Activated CD8-positive, alpha-beta T cell treated with anti-CD3 and anti-CD28 coated beads, Interleukin-2, amount 10 ng/mL, durations not matched to agents 7 days and 5 days (primary cell): ENCODE results near the gene LY6G5B. TPM values are rescaled to one million over a fixed set of nuclear protein-coding genes. Genes with fewer than 3 reads are reported as not detected.

ENCODE experiments used
- ATAC-seq: fragments of 150-1000 bp; cut with Tn5 transposase; one replicate; pipeline ENCODE4 v1.10.0; 2021; ENCODE audit warnings: moderate library complexity
- CTCF ChIA-PET: fragments of 350-600 bp; sonication (Branson Sonifier 250); formaldehyde crosslinking; loops from one replicate; lab custom pipeline; 2021; ENCODE audit warnings: antibody characterized with exemption; lab: Charles Lee
- POLR2A ChIA-PET: fragments of 350-600 bp; sonication (Branson Sonifier 250); formaldehyde crosslinking; loops from one replicate; lab custom pipeline; 2021; ENCODE audit warnings: antibody characterized with exemption; lab: Charles Lee
- DNase-seq: peaks from one replicate; pipeline ENCODE4 v3.0.0-alpha.2; 2020
- H3K27ac Mint-ChIP-seq: one replicate; pipeline ENCODE4 v1.8.0; 2021; ENCODE audit warnings: mild to moderate bottlenecking, mixed read lengths
- H3K27me3 Mint-ChIP-seq: one replicate; pipeline ENCODE4 v1.8.0; 2021; ENCODE audit warnings: low read depth, mixed read lengths
- H3K36me3 Mint-ChIP-seq: one replicate; pipeline ENCODE4 v1.8.0; 2021; ENCODE audit warnings: low read depth, mixed read lengths
- H3K4me1 Mint-ChIP-seq: one replicate; pipeline ENCODE4 v1.8.0; 2021; ENCODE audit warnings: low read depth, mixed read lengths
- H3K4me3 Mint-ChIP-seq: one replicate; pipeline ENCODE4 v1.8.0; 2021; ENCODE audit warnings: mild to moderate bottlenecking, mixed read lengths
- H3K9me3 Mint-ChIP-seq: one replicate; pipeline ENCODE4 v1.8.0; 2022; ENCODE audit warnings: mixed read lengths; ENCODE audit not compliant: insufficient read depth
- total RNA-seq, 2 experiments: library from RNA; stranded (reverse); gene quantifications; one replicate each; pipeline ENCODE4 v1.2.3, GENCODE V29; 2021

Gene LY6G5B
- total RNA-seq, 2 experiments from 2014 or later, result 22.6 to 23.2 TPM

GRCh38 chr6:31663961-31664789, 5.6 kb upstream of the LY6G5B start:
- POLR2A ChIA-PET, result interaction anchor here (0.7 to 4.5 kb wide), 21 partner anchors 8 to 1307 kb away, joined by 3 to 109 read pairs (median 5); partner anchors contain the start of genes APOM, BAG6, DDX39B and HSPA1A
- DNase-seq, result no peak
- Mint-ChIP-seq H3K27me3 (no peaks in the 10 kb centered on the region), H3K4me1 (peaks cover 79% of the 10 kb centered on the region), H3K4me3 (peak overlapping the region; percentile 96), H3K9me3 (no peaks in the 10 kb centered on the region), H3K36me3 (peaks cover 81% of the 10 kb centered on the region), H3K27ac (peak overlapping the region; percentile 95)
- CTCF ChIA-PET, result interaction anchor here (0.8 to 4.5 kb wide), 12 partner anchors 11 to 288 kb away, joined by 3 to 34 read pairs (median 4); partner anchors contain the start of genes ATP6V1G2, BAG6, HSPA1B and LTB
- no peak for ATAC-seq

GRCh38 chr6:31664790-31665500, 4.8 kb upstream of the LY6G5B start, which contains the start of gene GPANK1:
TSS of gene GPANK1 (minus strand) at chr6:31664997. CDS start at chr6:31664478, 519 bp downstream.
- Mint-ChIP-seq H3K9me3 (no peaks in the 10 kb centered on the region), H3K27me3 (no peaks in the 10 kb centered on the region), H3K36me3 (peaks cover 82% of the 10 kb centered on the region), H3K4me3 (peak within 1 kb of the TSS; percentile 96), H3K27ac (peak within 1 kb of the TSS; percentile 95), H3K4me1 (peaks cover 77% of the 10 kb centered on the region)
- peak; percentile 96 for DNase-seq
- peak; percentile 34 for ATAC-seq
- POLR2A ChIA-PET, result interaction anchor here (0.7 to 4.5 kb wide), 22 partner anchors 11 to 1307 kb away, joined by 3 to 109 read pairs (median 6); partner anchors contain the start of genes ABHD16A, APOM, BAG6 and DDX39B
- CTCF ChIA-PET, result interaction anchor here (0.8 to 4.5 kb wide), 8 partner anchors 12 to 163 kb away, joined by 3 to 34 read pairs (median 4); partner anchors contain the start of genes ATP6V1G2, BAG6, HSPA1B and NFKBIL1

DNA sequence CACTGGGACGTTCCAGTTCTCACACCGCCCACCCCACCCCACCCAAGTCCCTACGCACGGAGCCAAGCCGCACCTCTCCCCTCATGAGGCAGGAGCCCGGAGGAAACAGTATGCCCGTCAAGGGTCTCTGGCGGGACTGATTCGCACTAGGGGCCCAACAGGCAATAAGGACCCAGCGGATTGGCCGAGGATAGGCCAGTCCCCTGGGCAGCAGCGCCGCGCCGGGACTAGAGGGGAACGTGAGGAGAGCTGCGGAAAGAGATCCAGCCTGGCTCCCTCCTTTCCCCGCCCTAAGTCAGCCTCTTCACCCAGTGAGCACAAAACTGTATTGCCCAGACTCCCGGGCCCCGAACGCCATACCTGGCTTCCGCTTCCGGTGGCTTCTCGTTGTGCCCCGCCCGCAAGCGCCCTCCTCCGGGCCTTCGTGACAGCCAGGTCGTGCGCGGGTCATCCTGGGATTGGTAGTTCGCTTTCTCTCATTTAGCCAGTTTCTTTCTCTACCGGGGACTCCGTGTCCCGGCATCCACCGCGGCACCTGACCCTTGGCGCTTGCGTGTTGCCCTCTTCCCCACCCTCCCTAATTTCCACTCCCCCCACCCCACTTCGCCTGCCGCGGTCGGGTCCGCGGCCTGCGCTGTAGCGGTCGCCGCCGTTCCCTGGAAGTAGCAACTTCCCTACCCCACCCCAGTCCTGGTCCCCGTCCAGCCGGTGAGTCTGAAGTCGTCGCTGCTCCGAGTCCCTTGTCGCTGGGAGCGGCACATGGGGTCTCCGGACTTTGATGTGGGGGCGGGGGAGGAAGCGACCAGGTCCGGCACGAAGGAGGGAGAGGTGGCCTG, 4.1 kb upstream of the LY6G5B start, which contains the start of gene CSNK2B:
CSNK2B (plus strand) TSS at position 580 of the 836 bp plus-strand sequence. CDS start 752 bp downstream, outside the sequence.
- peaks cover 73% of the 10 kb centered on the region for H3K4me1 Mint-ChIP-seq
- ATAC-seq, result peak; percentile 85
- DNase-seq, result peak; percentile 99
- H3K27me3 Mint-ChIP-seq, result no peaks in the 10 kb centered on the region
- ChIA-PET POLR2A (interaction anchor here (0.7 to 4.5 kb wide), 20 partner anchors 12 to 1306 kb away, joined by 3 to 109 read pairs (median 6); partner anchors contain the start of genes ABHD16A, APOM, BAG6 and DDX39B), CTCF (interaction anchor here (1.1 to 4.5 kb wide), 4 partner anchors 13 to 104 kb away, joined by 3 to 34 read pairs (median 4); partner anchors contain the start of genes BAG6 and MSH5)
- no peaks in the 10 kb centered on the region for H3K9me3 Mint-ChIP-seq
- peak within 1 kb of the TSS; percentile 95 for H3K27ac Mint-ChIP-seq
- H3K36me3 Mint-ChIP-seq, result peaks cover 85% of the 10 kb centered on the region
- peak within 1 kb of the TSS; percentile 96 for H3K4me3 Mint-ChIP-seq

GRCh38 chr6:31666337-31666965, 3.3 kb upstream of the LY6G5B start:
- peaks cover 65% of the 10 kb centered on the region for H3K4me1 Mint-ChIP-seq
- H3K27ac Mint-ChIP-seq, result peak overlapping the region; percentile 95
- CTCF ChIA-PET, result interaction anchor here (0.6 to 4.5 kb wide), 7 partner anchors 13 to 161 kb away, joined by 3 to 34 read pairs (median 3); partner anchors contain the start of genes BAG6, HSPA1B and MSH5
- no peaks in the 10 kb centered on the region for H3K27me3 Mint-ChIP-seq
- no peak for ATAC-seq
- peaks cover 88% of the 10 kb centered on the region for H3K36me3 Mint-ChIP-seq
- H3K4me3 Mint-ChIP-seq, result peak overlapping the region; percentile 96
- POLR2A ChIA-PET, result interaction anchor here (0.8 to 4.5 kb wide), 5 partner anchors 13 to 124 kb away, joined by 3 to 109 read pairs (median 23); partner anchors contain the start of genes APOM, BAG6, DDX39B and MSH5
- no peak for DNase-seq
- no peaks in the 10 kb centered on the region for H3K9me3 Mint-ChIP-seq

GRCh38 chr6:31676322-31676903, 6.6 kb downstream of the LY6G5B start:
- DNase-seq (no peak), ATAC-seq (no peak)
- POLR2A ChIA-PET, result interaction anchor here (1.0 to 1.3 kb wide), 2 partner anchors 12 to 60 kb away, joined by 3 to 4 read pairs; partner anchors contain the start of genes CLIC1 and GPANK1
- Mint-ChIP-seq H3K36me3 (peaks cover 21% of the 10 kb centered on the region), H3K4me1 (peaks cover 35% of the 10 kb centered on the region), H3K4me3 (no peak overlapping the region), H3K27ac (peak overlapping the region; percentile 25), H3K27me3 (no peaks in the 10 kb centered on the region), H3K9me3 (no peaks in the 10 kb centered on the region)
- CTCF ChIA-PET, result interaction anchor here (0.5 kb wide), 1 partner anchor 264 kb away, joined by 3 read pairs; no protein-coding TSS in a partner anchor

GRCh38 chr6:31676904-31677303, 7.1 kb downstream of the LY6G5B start:
- CTCF ChIA-PET, result interaction anchor here (0.5 to 1.8 kb wide), 2 partner anchors 14 to 263 kb away, joined by 3 to 7 read pairs; no protein-coding TSS in a partner anchor
- H3K4me3 Mint-ChIP-seq, result no peak overlapping the region
- DNase-seq, result no peak

GRCh38 chr6:31677955-31678354, 8.2 kb downstream of the LY6G5B start:
- ChIA-PET POLR2A (interaction anchor here (0.6 to 1.3 kb wide), 2 partner anchors 13 to 284 kb away, joined by 3 read pairs; partner anchors contain the start of gene GPANK1), CTCF (interaction anchor here (0.7 to 1.8 kb wide), 2 partner anchors 13 to 60 kb away, joined by 4 to 7 read pairs; no protein-coding TSS in a partner anchor)
- H3K27me3 Mint-ChIP-seq, result no peaks in the 10 kb centered on the region
- peaks cover 9% of the 10 kb centered on the region for H3K36me3 Mint-ChIP-seq
- H3K4me3 Mint-ChIP-seq, result no peak overlapping the region
- no peak overlapping the region for H3K27ac Mint-ChIP-seq
- no peaks in the 10 kb centered on the region for H3K9me3 Mint-ChIP-seq
- DNase-seq, result no peak
- H3K4me1 Mint-ChIP-seq, result peaks cover 43% of the 10 kb centered on the region
- no peak for ATAC-seq

More at GRCh38 chr6:31676904-31677303, 7.1 kb downstream of the LY6G5B start:
- Mint-ChIP-seq H3K4me1 (peaks cover 40% of the 10 kb centered on the region), H3K36me3 (peaks cover 18% of the 10 kb centered on the region), H3K27ac (no peak overlapping the region), H3K27me3 (no peaks in the 10 kb centered on the region), H3K9me3 (no peaks in the 10 kb centered on the region)
- ATAC-seq, result no peak
- POLR2A ChIA-PET, result interaction anchor here (1.3 kb wide), 1 partner anchor 12 kb away, joined by 3 read pairs; the partner anchor contains the start of gene GPANK1

GRCh38 chr6:31680226-31681134, 10.7 kb downstream of the LY6G5B start, which contains the start of gene LY6G5C:
TSS of gene LY6G5C (minus strand) at chr6:31681067. CDS start at chr6:31680373, 694 bp downstream.
- H3K4me1 Mint-ChIP-seq, result peaks cover 43% of the 10 kb centered on the region
- H3K27me3 Mint-ChIP-seq, result no peaks in the 10 kb centered on the region
- CTCF ChIA-PET, result interaction anchor here (0.6 to 2.2 kb wide), 15 partner anchors 9 to 272 kb away, joined by 3 to 25 read pairs (median 4); partner anchors contain the start of genes ABHD16A and NEU1
- POLR2A ChIA-PET, result interaction anchor here (0.7 to 1.3 kb wide), 4 partner anchors 20 to 59 kb away, joined by 3 to 4 read pairs (median 3); partner anchors contain the start of gene C6orf47
- no peaks in the 10 kb centered on the region for H3K9me3 Mint-ChIP-seq
- peak within 1 kb of the TSS; percentile 58 for H3K27ac Mint-ChIP-seq
- peak within 1 kb of the TSS; percentile 62 for H3K4me3 Mint-ChIP-seq
- peak; percentile 76 for DNase-seq
- peaks cover 11% of the 10 kb centered on the region for H3K36me3 Mint-ChIP-seq
- peak; percentile 70 for ATAC-seq
